Muscle layer of duodenum (tissue), 2 donors: ENCODE results near the gene SLC26A6.
A peak's percentile ranks its signal among the peaks of the same experiment; 100 is the strongest.

Source experiments
- H3K27ac ChIP-seq: one replicate; pipeline ENCODE4 v1.7.0; 2013; ENCODE audit warnings: mild to moderate bottlenecking, low read length
- H3K27me3 ChIP-seq: one replicate; pipeline ENCODE4 v1.7.0; 2013; ENCODE audit warnings: low read depth, mild to moderate bottlenecking, control low read depth, low read length
- H3K36me3 ChIP-seq, 2 donors: one replicate each; pipeline ENCODE4 v1.7.0; 2013; ENCODE audit warnings: low read length in 2 of 2, control low read depth in 1 of 2, mild to moderate bottlenecking in 1 of 2; ENCODE audit not compliant: insufficient read depth in 2 of 2, control insufficient read depth in 1 of 2
- H3K4me1 ChIP-seq, 2 donors: one replicate each; pipeline ENCODE4 v1.7.0; 2013; ENCODE audit warnings: low read length in 2 of 2, mild to moderate bottlenecking in 2 of 2, control low read depth in 1 of 2, moderate library complexity in 1 of 2; ENCODE audit not compliant: insufficient read depth in 2 of 2, control insufficient read depth in 1 of 2
- H3K4me3 ChIP-seq, 2 donors: one replicate each; pipeline ENCODE4 v1.7.0; 2013; ENCODE audit warnings: low read length in 2 of 2, low read depth in 1 of 2, mild to moderate bottlenecking in 1 of 2
- H3K9me3 ChIP-seq, 2 donors: one replicate each; pipeline ENCODE4 v1.7.0; 2013; ENCODE audit warnings: low read length in 2 of 2, control low read depth in 1 of 2, mild to moderate bottlenecking in 1 of 2; ENCODE audit not compliant: control insufficient read depth in 1 of 2
- donor health status: healthy.

SLC26A6 gene

DNA sequence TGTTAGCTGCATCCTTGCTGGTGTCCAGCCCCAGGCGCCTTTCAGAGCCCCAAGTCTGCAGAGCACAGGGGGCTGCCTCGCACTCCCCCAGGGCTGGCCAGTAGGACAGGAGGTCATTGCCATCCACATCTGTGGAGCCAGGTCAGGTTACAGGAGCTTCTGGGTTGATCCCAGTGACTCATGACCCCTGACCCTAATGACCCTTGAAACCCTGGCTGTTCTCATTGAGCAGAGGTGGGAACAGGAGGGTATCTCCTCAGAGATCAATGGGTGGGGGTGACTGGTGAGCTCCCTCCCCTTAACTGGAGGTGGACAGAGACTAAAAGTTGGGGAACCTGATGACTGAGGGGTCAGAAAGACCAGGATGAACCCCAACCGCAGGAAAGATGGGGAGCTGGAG is 6.1 kb upstream of the SLC26A6 start:
- Histone ChIP-seq H3K27ac (no peak overlapping the region), H3K4me1 (peaks cover 0 to 1% of the 10 kb centered on the region in 2 donors), H3K9me3 (no peaks in the 10 kb centered on the region), H3K4me3 (no peak overlapping the region), H3K36me3 (no peaks in the 10 kb centered on the region), H3K27me3 (no peaks in the 10 kb centered on the region)

GRCh38 chr3:48639944-48640606 is 4.8 kb upstream of the SLC26A6 start:
- Histone ChIP-seq H3K4me3 (no peak overlapping the region), H3K27me3 (no peaks in the 10 kb centered on the region), H3K4me1 (peaks cover 4 to 8% of the 10 kb centered on the region in 2 donors), H3K36me3 (no peaks in the 10 kb centered on the region), H3K9me3 (no peaks in the 10 kb centered on the region), H3K27ac (no peak overlapping the region)

DNA sequence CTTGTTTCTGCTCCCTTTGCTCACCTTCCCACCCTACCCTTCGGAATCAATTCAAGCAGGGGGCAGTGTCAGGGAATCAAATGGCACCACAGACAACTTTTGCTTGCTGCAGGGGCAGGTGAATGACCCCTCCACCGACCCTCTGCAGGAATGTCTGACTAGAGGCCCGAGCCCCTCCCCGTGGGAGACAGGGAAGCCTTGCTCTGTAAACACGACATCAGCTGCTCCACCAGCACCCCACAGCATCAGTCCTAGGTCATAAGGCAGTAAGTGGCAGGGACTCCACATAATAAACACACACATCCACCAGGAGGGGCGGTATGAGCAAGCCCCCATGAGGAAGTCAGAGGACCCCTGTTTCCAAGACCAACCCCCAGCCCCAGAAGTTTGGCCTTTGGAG is 2.0 kb upstream of the SLC26A6 start:
- no peaks in the 10 kb centered on the region for H3K27me3 ChIP-seq
- H3K9me3 ChIP-seq: no peaks in the 10 kb centered on the region
- no peak overlapping the region for H3K27ac ChIP-seq
- no peak overlapping the region for H3K4me3 ChIP-seq
- H3K4me1 ChIP-seq: peaks cover 4 to 23% of the 10 kb centered on the region in 2 donors
- peaks cover 0 to 8% of the 10 kb centered on the region in 2 donors for H3K36me3 ChIP-seq

DNA sequence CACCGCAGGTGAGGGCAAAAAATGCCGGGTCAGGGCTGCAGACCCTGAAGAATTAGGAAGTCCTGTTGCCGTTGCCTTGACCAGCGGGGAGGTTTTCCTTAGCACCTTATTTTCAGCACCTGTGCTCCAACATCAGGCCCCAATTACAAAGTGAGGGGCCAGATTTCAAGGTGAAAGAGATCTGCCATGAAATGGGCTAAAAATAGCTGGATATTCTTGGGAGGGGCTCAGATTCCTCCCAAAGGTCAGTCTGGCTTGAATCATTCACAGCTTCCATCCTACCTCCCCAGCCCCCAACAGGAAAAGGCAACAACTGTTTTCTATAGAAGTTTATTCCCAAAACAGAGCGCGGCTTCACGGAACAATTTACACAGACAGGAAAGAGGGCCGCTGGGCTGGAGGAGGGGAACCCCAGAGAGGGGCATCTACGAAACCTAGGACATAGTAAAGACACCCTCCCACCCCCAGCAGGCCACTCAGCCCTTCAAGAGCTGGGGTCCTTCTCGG is 941 bp upstream of the SLC26A6 start:
- peaks cover 4 to 23% of the 10 kb centered on the region in 2 donors for H3K4me1 ChIP-seq
- H3K9me3 ChIP-seq: no peaks in the 10 kb centered on the region
- no peaks in the 10 kb centered on the region for H3K27me3 ChIP-seq
- H3K36me3 ChIP-seq: peaks cover 0 to 19% of the 10 kb centered on the region in 2 donors
- peak overlapping the region; percentile 78 to 95 for H3K4me3 ChIP-seq
- peak overlapping the region; percentile 51 for H3K27ac ChIP-seq

DNA sequence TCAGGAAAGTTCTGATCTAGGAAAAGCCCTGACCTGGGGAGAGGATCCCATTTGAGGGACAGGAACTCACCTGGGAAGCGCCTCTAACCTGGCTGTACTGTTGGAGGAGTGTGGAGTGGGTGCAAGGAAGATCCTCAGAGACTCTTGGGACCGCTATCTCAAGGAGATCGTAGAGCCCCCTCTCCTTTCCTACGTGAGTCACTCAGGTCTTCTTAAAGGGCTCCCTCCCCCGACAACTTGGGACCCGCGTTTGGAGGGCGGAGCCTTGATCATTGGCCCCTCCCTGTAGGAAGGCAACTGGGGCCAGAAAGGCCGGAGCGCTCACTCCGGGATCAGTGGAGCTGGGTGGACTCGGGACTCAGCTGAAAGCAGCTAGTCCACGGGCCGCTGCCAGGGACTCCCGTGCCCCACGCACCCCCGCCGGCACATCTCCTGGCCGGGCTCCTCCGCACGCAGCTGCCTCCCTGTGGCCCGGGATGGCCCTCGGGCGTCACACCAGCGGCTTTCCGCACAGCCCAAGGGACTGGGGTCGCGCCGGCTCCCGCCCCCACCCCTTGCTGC is 520 bp downstream of the SLC26A6 start:
- H3K4me1 ChIP-seq: peaks cover 4 to 23% of the 10 kb centered on the region in 2 donors
- H3K27me3 ChIP-seq: no peaks in the 10 kb centered on the region
- H3K4me3 ChIP-seq: peak overlapping the region; percentile 73 to 95
- peak overlapping the region; percentile 23 for H3K27ac ChIP-seq
- peaks cover 7 to 34% of the 10 kb centered on the region in 2 donors for H3K36me3 ChIP-seq
- H3K9me3 ChIP-seq: no peaks in the 10 kb centered on the region

DNA sequence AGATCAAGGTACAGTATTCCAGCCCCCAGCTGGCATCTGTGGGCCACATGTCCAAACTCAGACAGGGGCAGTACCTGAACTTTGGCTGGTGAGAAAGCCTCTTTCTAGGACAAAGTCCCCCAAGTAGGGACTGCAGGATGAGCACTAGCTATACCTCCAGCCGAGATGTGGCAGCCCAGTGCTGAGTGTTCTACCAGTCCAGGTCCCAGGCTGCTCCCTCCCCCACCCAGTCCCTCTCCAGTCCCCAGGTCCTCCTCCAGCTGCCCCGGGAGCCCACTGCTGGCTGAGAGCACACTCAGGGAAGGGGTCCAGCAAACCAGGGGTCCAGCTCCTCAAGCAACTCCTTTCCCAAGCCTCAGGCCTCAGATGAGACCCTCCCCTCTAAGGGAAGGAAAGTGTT is 1.5 kb downstream of the SLC26A6 start:
- Histone ChIP-seq H3K27me3 (no peaks in the 10 kb centered on the region), H3K27ac (no peak overlapping the region), H3K4me3 (peak overlapping the region in 1 of 2 donors; percentile 95), H3K36me3 (peaks cover 13 to 44% of the 10 kb centered on the region in 2 donors), H3K4me1 (peaks cover 4 to 23% of the 10 kb centered on the region in 2 donors), H3K9me3 (no peaks in the 10 kb centered on the region)

- no peak overlapping the region for H3K27ac ChIP-seq
- no peaks in the 10 kb centered on the region for H3K27me3 ChIP-seq
- no peaks in the 10 kb centered on the region for H3K9me3 ChIP-seq
- H3K36me3 ChIP-seq: peaks cover 13 to 49% of the 10 kb centered on the region in 2 donors
- peaks cover 4 to 23% of the 10 kb centered on the region in 2 donors for H3K4me1 ChIP-seq
- H3K4me3 ChIP-seq: no peak overlapping the region
Observed at GRCh38 chr3:48633256-48633655, 2.0 kb downstream of the SLC26A6 start.

DNA sequence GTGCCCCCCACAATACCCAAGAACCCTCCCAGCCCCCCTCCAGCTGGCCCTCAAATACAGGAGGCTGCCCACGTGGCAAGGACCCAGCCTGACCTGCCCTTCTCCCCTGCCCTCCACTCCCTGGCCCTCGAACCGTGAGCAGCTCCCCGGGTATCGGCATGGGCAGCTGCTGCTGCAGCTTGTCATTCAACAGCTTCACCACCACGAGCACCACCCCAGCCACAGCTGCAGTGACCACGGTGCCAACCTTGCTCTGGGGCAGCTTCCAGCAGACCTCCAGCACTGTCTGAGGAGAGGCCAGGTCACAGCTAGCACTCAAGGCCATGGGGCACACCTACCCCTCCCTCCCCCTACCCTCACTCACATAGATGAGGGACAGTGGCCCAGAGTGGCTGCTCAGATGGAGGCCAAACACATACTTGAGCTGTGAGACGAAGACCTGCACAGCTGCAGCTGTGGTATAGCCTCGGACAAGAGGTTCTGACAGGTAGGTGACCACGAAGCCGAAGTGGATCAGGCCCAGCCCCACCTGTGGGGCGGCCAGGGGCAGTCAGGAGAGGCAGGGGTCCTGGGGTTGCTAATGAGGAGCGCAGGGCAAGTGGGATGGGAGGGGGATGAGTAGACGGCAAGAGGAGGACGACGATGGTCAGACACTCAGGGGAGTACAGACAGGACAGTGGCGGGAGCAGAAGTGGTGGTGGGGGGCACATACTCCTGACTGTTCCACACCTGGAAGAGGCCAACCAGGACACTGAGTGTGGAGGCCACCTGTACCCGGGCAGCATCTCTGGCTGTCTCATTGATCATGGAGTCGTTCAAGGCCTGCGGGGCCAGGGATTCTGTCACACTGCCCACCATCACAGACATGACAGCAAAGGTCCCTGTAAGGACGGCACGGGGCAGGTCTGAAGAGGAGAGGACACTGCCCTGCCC is 3.5 kb downstream of the SLC26A6 start:
- H3K4me3 ChIP-seq: no peak overlapping the region
- no peaks in the 10 kb centered on the region for H3K9me3 ChIP-seq
- peaks cover 21 to 63% of the 10 kb centered on the region in 2 donors for H3K36me3 ChIP-seq
- no peaks in the 10 kb centered on the region for H3K27me3 ChIP-seq
- H3K4me1 ChIP-seq: peaks cover 4 to 23% of the 10 kb centered on the region in 2 donors
- H3K27ac ChIP-seq: no peak overlapping the region

GRCh38 chr3:48630833-48631232 is 4.4 kb downstream of the SLC26A6 start:
- H3K4me1 ChIP-seq: peaks cover 0 to 16% of the 10 kb centered on the region in 2 donors
- no peaks in the 10 kb centered on the region for H3K9me3 ChIP-seq
- no peak overlapping the region for H3K27ac ChIP-seq
- peaks cover 21 to 73% of the 10 kb centered on the region in 2 donors for H3K36me3 ChIP-seq
- H3K27me3 ChIP-seq: no peaks in the 10 kb centered on the region
- H3K4me3 ChIP-seq: no peak overlapping the region

- no peak overlapping the region for H3K4me3 ChIP-seq
- peaks cover 0 to 16% of the 10 kb centered on the region in 2 donors for H3K4me1 ChIP-seq
- H3K36me3 ChIP-seq: peaks cover 21 to 77% of the 10 kb centered on the region in 2 donors
- no peaks in the 10 kb centered on the region for H3K27me3 ChIP-seq
- H3K9me3 ChIP-seq: no peaks in the 10 kb centered on the region
- H3K27ac ChIP-seq: no peak overlapping the region
Observed at GRCh38 chr3:48630407-48630806, 4.9 kb downstream of the SLC26A6 start.

- Histone ChIP-seq H3K9me3 (no peaks in the 10 kb centered on the region), H3K27ac (no peak overlapping the region), H3K4me1 (peaks cover 0 to 14% of the 10 kb centered on the region in 2 donors), H3K36me3 (peaks cover 21 to 80% of the 10 kb centered on the region in 2 donors), H3K4me3 (no peak overlapping the region), H3K27me3 (no peaks in the 10 kb centered on the region)
Observed at GRCh38 chr3:48629894-48630293, 5.4 kb downstream of the SLC26A6 start.
